ENCODE data around the gene CASR.

CASR gene

GRCh38 chr3:122305818-122306621 is 122.6 kb downstream of the CASR start:
- DNase-seq (ENCODE audit: low spot score) = no peak

GRCh38 chr3:122306622-122306953 is 123.1 kb downstream of the CASR start:
- no peak for DNase-seq (ENCODE audit: low spot score)

GRCh38 chr3:122307094-122307687 is 123.7 kb downstream of the CASR start:
- no peak for DNase-seq (ENCODE audit: low spot score)

- no peak for DNase-seq (ENCODE audit: low spot score)
Observed at GRCh38 chr3:122307976-122308375, 124.5 kb downstream of the CASR start.

GRCh38 chr3:122310361-122310760 is 126.9 kb downstream of the CASR start:
- DNase-seq (ENCODE audit: low spot score) = no peak

GRCh38 chr3:122312826-122313225 is 129.4 kb downstream of the CASR start:
- DNase-seq (ENCODE audit: low spot score) = no peak

GRCh38 chr3:122313281-122313680 is 129.8 kb downstream of the CASR start:
- no peak for DNase-seq (ENCODE audit: low spot score)

- peak; percentile 15 for DNase-seq (ENCODE audit: low spot score)
Observed at GRCh38 chr3:122314228-122314876, 130.9 kb downstream of the CASR start.

GRCh38 chr3:122315619-122316018 is 132.2 kb downstream of the CASR start:
- DNase-seq (ENCODE audit: low spot score) = no peak

GRCh38 chr3:122316368-122316767 is 132.9 kb downstream of the CASR start:
- no peak for DNase-seq (ENCODE audit: low spot score)

GRCh38 chr3:122318620-122319019 is 135.2 kb downstream of the CASR start:
- DNase-seq (ENCODE audit: low spot score) = no peak

GRCh38 chr3:122322095-122323075 is 138.9 kb downstream of the CASR start:
- DNase-seq (ENCODE audit: low spot score) = no peak

- no peak for DNase-seq (ENCODE audit: low spot score)
Observed at GRCh38 chr3:122324871-122325323, 141.4 kb downstream of the CASR start, which contains the start of gene CSTA. Gene CSTA, plus strand, starts transcription at chr3:122325248. Its CDS starts 45 bp downstream, at chr3:122325293.

- no peak for DNase-seq (ENCODE audit: low spot score)
Observed at GRCh38 chr3:122325769-122326168, 142.3 kb downstream of the CASR start.

- no peak for DNase-seq (ENCODE audit: low spot score)
Observed at GRCh38 chr3:122331886-122332285, 148.4 kb downstream of the CASR start.

GRCh38 chr3:122332551-122332950 is 149.1 kb downstream of the CASR start:
- DNase-seq (ENCODE audit: low spot score) = no peak

Data from AG20443 (cell line).